Keratinocyte (primary cell): ENCODE data around the gene ZBTB45. TPM values are rescaled to one million over a fixed set of nuclear protein-coding genes. Genes with fewer than 3 reads are reported as not detected.

Experiments
- DNase-seq: peaks from one replicate; pipeline ENCODE4 v3.0.0-alpha.2; 2011; ENCODE audit warnings: low read depth, missing footprints, low spot score
- FAIRE-seq: peaks from 2 replicates; lab custom pipeline; 2011; peaks lifted over from hg19 to GRCh38; lab: Jason Lieb, UNC
- H2AFZ ChIP-seq: 2 replicates; pipeline ENCODE4 v1.6.0; 2012; ENCODE audit warnings: low read length, control low read depth, inconsistent platforms; ENCODE audit not compliant: control insufficient read depth
- H3K27ac ChIP-seq: 2 replicates; pipeline ENCODE4 v1.5.1; 2011; ENCODE audit warnings: low read length; ENCODE audit not compliant: control insufficient read depth, insufficient read depth
- H3K27me3 ChIP-seq: 3 replicates; pipeline ENCODE4 v1.6.0; 2011; ENCODE audit warnings: low read length; ENCODE audit not compliant: control insufficient read depth, insufficient read depth; ENCODE audit errors: extremely low read depth
- H3K36me3 ChIP-seq, 2 experiments: 2 replicates in 1 of 2; 3 replicates in 1 of 2; pipeline ENCODE4 v1.5.1; 2011; ENCODE audit warnings: low read length in 2 of 2, mild to moderate bottlenecking in 1 of 2; ENCODE audit not compliant: control insufficient read depth in 2 of 2, insufficient read depth in 2 of 2; ENCODE audit errors: extremely low read depth in 1 of 2
- H3K4me1 ChIP-seq: 3 replicates; pipeline ENCODE4 v1.5.1; 2011; ENCODE audit warnings: low read length; ENCODE audit not compliant: control insufficient read depth, insufficient read depth; ENCODE audit errors: extremely low read depth
- H3K4me2 ChIP-seq: 3 replicates; pipeline ENCODE4 v1.6.0; 2011; ENCODE audit warnings: low read depth, low read length; ENCODE audit not compliant: control insufficient read depth, insufficient read depth; ENCODE audit errors: extremely low read depth
- H3K4me3 ChIP-seq, 3 experiments: fragments of 200-600 bp in 1 of 3; sonication (generic) in 1 of 3; 2 replicates in 2 of 3; 3 replicates in 1 of 3; pipeline ENCODE4 v1.5.1; 2011 to 2016; ENCODE audit warnings: low read length in 3 of 3, mild to moderate bottlenecking in 3 of 3, control low read depth in 2 of 3, inconsistent platforms in 1 of 3, low read depth in 1 of 3, mixed read lengths in 1 of 3, mixed run types in 1 of 3, moderate library complexity in 1 of 3; ENCODE audit not compliant: control insufficient read depth in 2 of 3, insufficient read depth in 2 of 3; ENCODE audit errors: extremely low read depth in 1 of 3
- H3K79me2 ChIP-seq: 2 replicates; pipeline ENCODE4 v1.6.0; 2012; ENCODE audit warnings: low read length; ENCODE audit not compliant: control insufficient read depth, insufficient read depth
- H3K9ac ChIP-seq: 3 replicates; pipeline ENCODE4 v1.6.0; 2011; ENCODE audit warnings: low read length; ENCODE audit not compliant: control insufficient read depth, insufficient read depth; ENCODE audit errors: extremely low read depth
- H3K9me1 ChIP-seq: 3 replicates; pipeline ENCODE4 v1.6.0; 2011; ENCODE audit warnings: low read length; ENCODE audit not compliant: control insufficient read depth, insufficient read depth; ENCODE audit errors: extremely low read depth
- H3K9me3 ChIP-seq: 2 replicates; pipeline ENCODE4 v1.5.1; 2012; ENCODE audit warnings: low read depth, low read length; ENCODE audit not compliant: control insufficient read depth
- H4K20me1 ChIP-seq: 3 replicates; pipeline ENCODE4 v1.6.0; 2011; ENCODE audit warnings: low read length; ENCODE audit not compliant: control insufficient read depth, insufficient read depth; ENCODE audit errors: extremely low read depth
- CTCF ChIP-seq, 3 experiments: IDR thresholded peaks in 1 of 3; conservative IDR thresholded peaks in 1 of 3; optimal IDR thresholded peaks in 1 of 3; 2 replicates in 2 of 3; 3 replicates in 1 of 3; pipeline versions ENCODE3 to v1.5.1; 2011; ENCODE audit warnings: low read length in 3 of 3, mild to moderate bottlenecking in 3 of 3, moderate library complexity in 2 of 3, control low read depth in 1 of 3, inconsistent platforms in 1 of 3; ENCODE audit not compliant: insufficient read depth in 2 of 3; ENCODE audit errors: extremely low read depth in 1 of 3
- EZH2 ChIP-seq: IDR thresholded peaks from one replicate; pipeline ENCODE4 v1.6.1; 2012; ENCODE audit warnings: inconsistent platforms, mild to moderate bottlenecking, low read length, moderate library complexity
- dilution Hi-C: fragments of 300-500 bp; cut with MboI; formaldehyde crosslinking; loops from one replicate; pipeline ENCODE4 v1.7.0; 2020; ENCODE audit warnings: low sequenced_read_pairs; ENCODE audit not compliant: extremely low pct_ligation_motif_present
- polyA plus RNA-seq, 5 experiments: library from polyadenylated mRNA; depleted of rRNA in 3 of 5; stranded (reverse) in 3 of 5; stranded (forward) in 1 of 5; unstranded in 1 of 5; fragments of >200 nt; gene quantifications; 1 replicate in 1 of 5; 2 replicates in 3 of 5; 3 replicates in 1 of 5; pipeline versions ENCODE4 v1.2.1 to v1.2.3, GENCODE V29; 2011 to 2012; ENCODE audit warnings: missing spikeins in 2 of 5, low read depth in 1 of 5, low replicate concordance in 1 of 5

ZBTB45 gene
- polyA plus RNA-seq, 1 donor (not counting 4 experiments of a cell fraction or from before 2014, with no cell fraction given): 3.1 TPM

GRCh38 chr19:58511353-58512208, 8.0 kb downstream of the ZBTB45 start, which contains the start of gene SLC27A5:
Gene SLC27A5, minus strand, starts transcription at chr19:58511992. Its CDS starts 37 bp downstream, at chr19:58511955.
- Histone ChIP-seq H3K4me2 (no peak within 1 kb of the TSS), H3K4me3 (no peak within 1 kb of the TSS), H3K27me3 (no peaks in the 10 kb centered on the region), H3K9me3 (no peaks in the 10 kb centered on the region), H3K79me2 (peaks cover 21% of the 10 kb centered on the region), H3K9ac (no peak within 1 kb of the TSS), H3K36me3 (peaks cover 0 to 8% of the 10 kb centered on the region in 2 experiments), H2AFZ (no peak within 1 kb of the TSS), H3K27ac (no peak within 1 kb of the TSS), H3K4me1 (peaks cover 6% of the 10 kb centered on the region), H3K9me1 (no peaks in the 10 kb centered on the region), H4K20me1 (no peaks in the 10 kb centered on the region)
- dilution Hi-C loops: no loop called here
- FAIRE-seq: no peak
- DNase-seq: no peak
- TF ChIP-seq CTCF (optimal IDR thresholded peaks at IDR 0.05 in 1 of 3, IDR thresholded peaks at IDR 0.05 in 1 of 3, conservative IDR thresholded peaks at IDR 0.05 in 1 of 3; ENCODE audit: extremely low read depth in 1 of 3, insufficient read depth in 2 of 3, low read length in 3 of 3): no peak
- no peak for TF ChIP-seq EZH2

- Histone ChIP-seq H3K4me2 (no peak overlapping the region), H3K27ac (no peak overlapping the region), H3K4me1 (peaks cover 6% of the 10 kb centered on the region), H4K20me1 (no peaks in the 10 kb centered on the region), H2AFZ (no peak overlapping the region), H3K4me3 (no peak overlapping the region), H3K9ac (no peak overlapping the region), H3K79me2 (peaks cover 9% of the 10 kb centered on the region), H3K36me3 (no peaks in the 10 kb centered on the region), H3K27me3 (no peaks in the 10 kb centered on the region), H3K9me1 (no peaks in the 10 kb centered on the region), H3K9me3 (no peaks in the 10 kb centered on the region)
- DNase-seq (no peak), FAIRE-seq (no peak)
- dilution Hi-C loops: no loop called here
- no peak for TF ChIP-seq EZH2
- TF ChIP-seq CTCF (optimal IDR thresholded peaks at IDR 0.05 in 1 of 3, IDR thresholded peaks at IDR 0.05 in 1 of 3, conservative IDR thresholded peaks at IDR 0.05 in 1 of 3; ENCODE audit: extremely low read depth in 1 of 3, insufficient read depth in 2 of 3, low read length in 3 of 3): no peak
Measured at GRCh38 chr19:58510084-58510862, 9.3 kb downstream of the ZBTB45 start.
